HepG2 (cell line): ENCODE results near the gene PHF14. TPM values are rescaled to one million over a fixed set of nuclear protein-coding genes. Genes with fewer than 3 reads are reported as not detected.

Source experiments
- ATAC-seq: fragments of 200-7000 bp; cut with Tn5 transposase; 3 replicates; pipeline ENCODE4 v1.9.1; 2020; ENCODE audit warnings: mild to moderate bottlenecking, moderate library complexity
- BruUV-seq: library from RNA; stranded (reverse); fragments of 400-500 nt; replicated peaks from 2 replicates; lab custom pipeline; 2021; lab: Mats Ljungman, UMichigan
- CTCF ChIA-PET: fragments of 300-600 bp; formaldehyde crosslinking; extraction: SDS; loops from one replicate; lab custom pipeline; 2021; ENCODE audit warnings: low total read pairs, inconsistent platforms, low intra/inter-chr PET ratio; lab: Yijun Ruan, JAX
- POLR2A ChIA-PET: fragments of 350-600 bp; sonication (Branson Sonifier 250); formaldehyde crosslinking; loops from one replicate; lab custom pipeline; 2020; ENCODE audit warnings: antibody characterized with exemption, inconsistent platforms; lab: Yijun Ruan, JAX
- DNase-seq: peaks from one replicate; pipeline ENCODE4 v3.0.0-alpha.2; 2015; ENCODE audit warnings: low spot score
- FAIRE-seq: peaks from 3 replicates; lab custom pipeline; 2011; peaks lifted over from hg19 to GRCh38; lab: Jason Lieb, UNC
- H2AFZ ChIP-seq: one replicate; pipeline ENCODE4 v1.6.1; 2011; ENCODE audit warnings: low read length, inconsistent platforms
- H3K27ac ChIP-seq: fragments of 300-600 bp; 3 replicates; pipeline ENCODE4 v1.8.0; 2011; ENCODE audit warnings: mixed run types, mild to moderate bottlenecking, mixed read lengths, low read length, inconsistent platforms; ENCODE audit not compliant: insufficient read depth; ENCODE audit errors: extremely low read length
- H3K27me3 ChIP-seq, 2 experiments: fragments of 200-600 bp in 1 of 2; 2 replicates in 1 of 2; 3 replicates in 1 of 2; pipeline versions ENCODE4 v1.6.0 to v1.8.0; 2011; ENCODE audit warnings: low read length in 2 of 2, mild to moderate bottlenecking in 2 of 2, moderate library complexity in 2 of 2, inconsistent platforms in 1 of 2; ENCODE audit not compliant: insufficient read depth in 2 of 2, control insufficient read depth in 1 of 2
- H3K36me3 ChIP-seq, 2 experiments: fragments of 200-600 bp in 1 of 2; replicated peaks in 1 of 2; 2 replicates in 1 of 2; 3 replicates in 1 of 2; pipeline versions ENCODE4 v1.5.1 to v1.8.0; 2011; ENCODE audit warnings: low read length in 2 of 2, inconsistent platforms in 1 of 2; ENCODE audit not compliant: insufficient read depth in 2 of 2, control insufficient read depth in 1 of 2
- H3K4me1 ChIP-seq: 2 replicates; pipeline ENCODE4 v1.5.1; 2012; ENCODE audit warnings: low read length, inconsistent platforms; ENCODE audit not compliant: insufficient read depth
- H3K4me2 ChIP-seq: 2 replicates; pipeline ENCODE4 v1.6.0; 2011; ENCODE audit warnings: low read depth, low read length, inconsistent platforms
- H3K4me3 ChIP-seq, 3 experiments: fragments of 200-600 bp in 1 of 3; sonication (generic), shearing (Covaris generic) in 1 of 3; replicated peaks in 1 of 3; 2 replicates each; pipeline ENCODE4 v1.5.1; 2011 to 2016; ENCODE audit warnings: low read length in 3 of 3, inconsistent platforms in 2 of 3, low read depth in 2 of 3, mild to moderate bottlenecking in 2 of 3, control low read depth in 1 of 3, mixed read lengths in 1 of 3; ENCODE audit not compliant: insufficient read depth in 1 of 3
- H3K79me2 ChIP-seq: one replicate; pipeline ENCODE4 v1.6.1; 2011; ENCODE audit warnings: low read length, inconsistent platforms; ENCODE audit not compliant: insufficient read depth
- H3K9ac ChIP-seq: 2 replicates; pipeline ENCODE4 v1.6.0; 2011; ENCODE audit warnings: mild to moderate bottlenecking, low read depth, low read length, inconsistent platforms; ENCODE audit not compliant: insufficient read depth
- H3K9me3 ChIP-seq: 2 replicates; pipeline ENCODE4 v1.5.1; 2012; ENCODE audit warnings: mild to moderate bottlenecking, low read length
- H4K20me1 ChIP-seq: 2 replicates; pipeline ENCODE4 v1.6.0; 2011; ENCODE audit warnings: inconsistent platforms, mild to moderate bottlenecking, low read length, moderate library complexity; ENCODE audit not compliant: insufficient read depth
- CBX5 ChIP-seq: sonication (generic); formaldehyde crosslinking; IDR thresholded peaks from 2 replicates; pipeline ENCODE4 v1.4.0; 2020; ENCODE audit warnings: missing genetic modification reagents, borderline replicate concordance
- E2F5 ChIP-seq: sonication (generic); formaldehyde crosslinking; conservative IDR thresholded peaks from 2 replicates; pipeline ENCODE4 v1.4.0; 2020; ENCODE audit warnings: missing genetic modification reagents
- HMGXB3 ChIP-seq: sonication (generic); formaldehyde crosslinking; IDR thresholded peaks from 2 replicates; pipeline ENCODE4 v1.4.0; 2020; ENCODE audit warnings: missing genetic modification reagents, borderline replicate concordance
- MTERF4 ChIP-seq: sonication (generic); formaldehyde crosslinking; IDR thresholded peaks from 2 replicates; pipeline ENCODE4 v1.8.0; 2023; ENCODE audit warnings: mild to moderate bottlenecking, missing genetic modification reagents
- NONO ChIP-seq, 2 experiments: fragments of 450-650 bp in 1 of 2; sonication (generic) in 1 of 2; formaldehyde crosslinking in 1 of 2; IDR thresholded peaks in 1 of 2; conservative IDR thresholded peaks in 1 of 2; 2 replicates each; pipeline versions ENCODE4 v1.6.1 to v1.8.0; 2017 to 2022; ENCODE audit warnings: mild to moderate bottlenecking in 1 of 2, missing genetic modification reagents in 1 of 2, moderate library complexity in 1 of 2
- ZMAT3 ChIP-seq: sonication (generic); formaldehyde crosslinking; conservative IDR thresholded peaks from 2 replicates; pipeline ENCODE4 v1.7.0; 2021; ENCODE audit warnings: missing genetic modification reagents
- ZMAT5 ChIP-seq: sonication (generic); formaldehyde crosslinking; IDR thresholded peaks from 2 replicates; pipeline ENCODE4 v1.5.0; 2020; ENCODE audit warnings: mild to moderate bottlenecking, low read depth, missing genetic modification reagents, borderline replicate concordance
- ZNF33A ChIP-seq: sonication (generic); formaldehyde crosslinking; IDR thresholded peaks from 2 replicates; pipeline ENCODE4 v1.5.1; 2020; ENCODE audit warnings: missing genetic modification reagents, mild to moderate bottlenecking, moderate library complexity, borderline replicate concordance
- WGBS: methylation state at CpG from one replicate; pipeline ENCODE4 v1.1.6; 2017; ENCODE audit warnings: low lambda C conversion rate; 5-methylcytosine and 5-hydroxymethylcytosine counted together
- in situ Hi-C: cut with HindIII; loops from 2 replicates; pipeline ENCODE4 v1.10.0; 2017; ENCODE audit warnings: low pct_unique_long_range_greater_than_20kb; ENCODE audit not compliant: extremely low pct_ligation_motif_present
- intact Hi-C: fragments of 100-400 bp; cut with micrococcal nuclease; formaldehyde crosslinking; loops from one replicate; pipeline ENCODE4 v1.10.0; 2022; ENCODE audit not compliant: unreplicated experiment
- polyA plus RNA-seq, 8 experiments: library from polyadenylated mRNA; depleted of rRNA in 3 of 8; stranded (reverse) in 7 of 8; unstranded in 1 of 8; fragments of >200 nt; fragmentation: Illumina TruSeq in 4 of 8; extraction: Trizol in 4 of 8; gene quantifications; 2 replicates each; pipeline versions ENCODE4 v1.2.1 to v1.2.3, GENCODE V29; 2011 to 2016; ENCODE audit warnings: low read depth in 4 of 8, missing spikeins in 1 of 8, mixed read lengths in 1 of 8; ENCODE audit not compliant: insufficient read depth in 1 of 8
- total RNA-seq, 5 experiments: library from RNA; depleted of rRNA; stranded (reverse); fragments of >200 nt; fragmentation: Illumina TruSeq; extraction: Trizol; gene quantifications; 2 replicates each; pipeline ENCODE4 v1.2.3, GENCODE V29; 2016; ENCODE audit warnings: low read depth in 1 of 5

Gene PHF14
- total and polyA plus RNA-seq, 2 of the 13 experiments (the other 11 are each of a cell fraction or from before 2014, with no cell fraction given) = 18.9 to 68.7 TPM

- TF ChIP-seq HMGXB3 = no peak
- TF ChIP-seq CBX5 (CRISPR knock-in tag) = no peak
- no peak for TF ChIP-seq MTERF4 (CRISPR knock-in tag)
- no peak for TF ChIP-seq E2F5 (CRISPR knock-in tag)
- TF ChIP-seq ZMAT3 (CRISPR knock-in tag) = no peak
These were observed 232.7 kb downstream of the PHF14 start (continued) for GRCh38 chr7:11206177-11206899.

GRCh38 chr7:11207565-11207964, 233.9 kb downstream of the PHF14 start:
- Histone ChIP-seq H3K27me3 (no peaks in the 10 kb centered on the region; a peak in 1 of 5 replicates), H3K36me3 (no peaks in the 10 kb centered on the region), H3K4me3 (no peak overlapping the region), H2AFZ (no peak overlapping the region), H4K20me1 (no peaks in the 10 kb centered on the region), H3K9me3 (no peaks in the 10 kb centered on the region), H3K9ac (no peak overlapping the region), H3K27ac (no peak overlapping the region), H3K4me2 (no peak overlapping the region), H3K79me2 (no peaks in the 10 kb centered on the region), H3K4me1 (0 out of 2 replicates have a peak, but pooled peaks cover 4% of the 10 kb centered on the region)
- no TSS peak for BruUV-seq
- FAIRE-seq = no peak
- POLR2A ChIA-PET = no interaction called here
- peak; percentile 57 for ATAC-seq
- intact Hi-C loops (no loop called here), in situ Hi-C loops (no loop called here)
- CTCF ChIA-PET = no interaction called here
- TF ChIP-seq NONO (IDR thresholded peaks at IDR 0.05) (no peak), NONO (CRISPR knock-in tag; conservative IDR thresholded peaks at IDR 0.05) (no peak), ZMAT5 (CRISPR knock-in tag) (no peak), ZNF33A (CRISPR knock-in tag) (no peak)
- DNase-seq = no peak
- WGBS = 54% methylated on average over 3 of the region's 3 CpGs
